SK-N-SH (cell line): ENCODE measurements around the gene TUBGCP6. TPM values are rescaled to one million over a fixed set of nuclear protein-coding genes. Genes with fewer than 3 reads are reported as not detected.

Experiments
- CTCF ChIA-PET: fragments of 300-600, 350-600 bp; formaldehyde crosslinking; extraction: SDS; loops from one replicate; lab custom pipeline; 2021; lab: Yijun Ruan, JAX
- POLR2A ChIA-PET: fragments of 350-600 bp; sonication (Branson Sonifier 250); formaldehyde crosslinking; extraction: SDS; loops from one replicate; lab custom pipeline; 2020; ENCODE audit warnings: antibody characterized with exemption, inconsistent platforms; lab: Yijun Ruan, JAX
- DNase-seq: peaks from one replicate; pipeline ENCODE4 v3.0.0; 2012
- H2AFZ ChIP-seq: fragments of 200-600 bp; sonication (generic); 2 replicates; pipeline ENCODE4 v1.8.1; 2016; ENCODE audit warnings: antibody characterized with exemption, mild to moderate bottlenecking, low read depth
- H3F3A ChIP-seq: fragments of 200-600 bp; sonication (generic); replicated peaks from 2 replicates; pipeline ENCODE3; 2016; ENCODE audit warnings: antibody characterized with exemption, mild to moderate bottlenecking; ENCODE audit not compliant: insufficient read depth
- H3K27ac ChIP-seq, 2 experiments: fragments of 200-500 bp in 1 of 2; fragments of 200-600 bp in 1 of 2; sonication (Bioruptor generic) in 1 of 2; sonication (generic), shearing (Covaris generic) in 1 of 2; 2 replicates each; pipeline versions ENCODE4 v1.5.1 to v1.6.1; 2014 to 2016; ENCODE audit warnings: low read depth in 2 of 2, inconsistent platforms in 1 of 2, low read length in 1 of 2, mild to moderate bottlenecking in 1 of 2, mixed read lengths in 1 of 2
- H3K27me3 ChIP-seq: fragments of 200-600 bp; sonication (generic), shearing (Covaris generic); 2 replicates; pipeline ENCODE4 v1.6.1; 2016; ENCODE audit warnings: mixed run types; ENCODE audit not compliant: insufficient read depth
- H3K36me3 ChIP-seq, 2 experiments: fragments of 200-500 bp in 1 of 2; fragments of 200-600 bp in 1 of 2; sonication (Bioruptor generic) in 1 of 2; sonication (generic) in 1 of 2; replicated peaks in 1 of 2; 2 replicates each; pipeline versions ENCODE3 to v1.5.1; 2014 to 2016; ENCODE audit warnings: low read length in 1 of 2, mild to moderate bottlenecking in 1 of 2; ENCODE audit not compliant: insufficient read depth in 2 of 2, control insufficient read depth in 1 of 2
- H3K4me1 ChIP-seq, 2 experiments: fragments of 200-500 bp in 1 of 2; fragments of 200-600 bp in 1 of 2; sonication (Bioruptor generic) in 1 of 2; sonication (generic), shearing (Covaris generic) in 1 of 2; 2 replicates each; pipeline versions ENCODE4 v1.5.1 to v1.6.1; 2014 to 2016; ENCODE audit warnings: low read depth in 1 of 2, low read length in 1 of 2, mixed run types in 1 of 2; ENCODE audit not compliant: insufficient read depth in 2 of 2, control insufficient read depth in 1 of 2
- H3K4me2 ChIP-seq: fragments of 200-600 bp; sonication (generic), shearing (Covaris generic); 2 replicates; pipeline ENCODE4 v1.6.1; 2017; ENCODE audit warnings: mixed run types
- H3K4me3 ChIP-seq, 2 experiments: fragments of 200-500 bp in 1 of 2; fragments of 200-600 bp in 1 of 2; sonication (Bioruptor generic) in 1 of 2; sonication (generic), shearing (Covaris generic) in 1 of 2; 2 replicates each; pipeline versions ENCODE4 v1.5.1 to v1.8.1; 2014 to 2016; ENCODE audit warnings: low read depth in 2 of 2, inconsistent platforms in 1 of 2, low read length in 1 of 2, mild to moderate bottlenecking in 1 of 2, mixed read lengths in 1 of 2, moderate library complexity in 1 of 2
- H3K79me2 ChIP-seq: fragments of 200-600 bp; sonication (generic); 2 replicates; pipeline ENCODE4 v1.8.1; 2017; ENCODE audit warnings: mild to moderate bottlenecking; ENCODE audit not compliant: insufficient read depth
- H3K9ac ChIP-seq: fragments of 200-600 bp; sonication (generic); 2 replicates; pipeline ENCODE4 v1.6.1; 2017; ENCODE audit warnings: mixed run types
- H3K9me2 ChIP-seq: fragments of 200-600 bp; sonication (generic); 2 replicates; pipeline ENCODE4 v1.6.1; 2017; ENCODE audit warnings: mixed run types
- H3K9me3 ChIP-seq: fragments of 200-600 bp; sonication (generic); 2 replicates; pipeline ENCODE4 v1.6.1; 2017; ENCODE audit warnings: mixed run types, mild to moderate bottlenecking, moderate library complexity
- H4K20me1 ChIP-seq: fragments of 200-600 bp; sonication (generic); 2 replicates; pipeline ENCODE4 v1.6.1; 2017; ENCODE audit warnings: mild to moderate bottlenecking, mixed run types; ENCODE audit not compliant: insufficient read depth
- CHD2 ChIP-seq: fragments of 150-350 bp; IDR thresholded peaks from 2 replicates; pipeline ENCODE4 v1.6.1; 2018; ENCODE audit warnings: low read length; ENCODE audit not compliant: partially characterized antibody
- EP300 ChIP-seq, 2 experiments: IDR thresholded peaks; 2 replicates each; pipeline versions ENCODE4 v1.4.0 to v1.6.1; 2012; ENCODE audit warnings: borderline replicate concordance in 1 of 2, low read depth in 1 of 2, low read length in 1 of 2
- FOSL2 ChIP-seq: IDR thresholded peaks from 2 replicates; pipeline ENCODE4 v1.4.0; 2012; ENCODE audit warnings: low read depth, mild to moderate bottlenecking, moderate library complexity, borderline replicate concordance
- FOXJ3 ChIP-seq: sonication (generic); formaldehyde crosslinking; IDR thresholded peaks from 2 replicates; pipeline ENCODE4 v1.5.1; 2020; ENCODE audit warnings: mild to moderate bottlenecking, missing genetic modification reagents
- GABPA ChIP-seq: IDR thresholded peaks from 2 replicates; pipeline ENCODE4 v1.4.0; 2012; ENCODE audit warnings: low read depth, mild to moderate bottlenecking
- GATA2 ChIP-seq: sonication (generic); formaldehyde crosslinking; IDR thresholded peaks from 2 replicates; pipeline ENCODE4 v1.5.0; 2020; ENCODE audit warnings: mild to moderate bottlenecking, missing genetic modification reagents
- JUND ChIP-seq: IDR thresholded peaks from 2 replicates; pipeline ENCODE4 v1.4.0; 2012
- NFIC ChIP-seq: IDR thresholded peaks from 2 replicates; pipeline ENCODE4 v1.4.0; 2012; ENCODE audit warnings: borderline replicate concordance
- POLR2AphosphoS5 ChIP-seq: IDR thresholded peaks from 2 replicates; pipeline ENCODE4 v1.6.1; 2012; ENCODE audit warnings: low read depth, low read length
- RAD21 ChIP-seq: IDR thresholded peaks from 2 replicates; pipeline ENCODE4 v1.6.1; 2012; ENCODE audit warnings: mild to moderate bottlenecking, low read length
- RCOR1 ChIP-seq: fragments of 150-350 bp; IDR thresholded peaks from 2 replicates; pipeline ENCODE4 v1.6.1; 2017; ENCODE audit warnings: antibody characterized with exemption, low read length
- RFX5 ChIP-seq: IDR thresholded peaks from 2 replicates; pipeline ENCODE4 v1.6.1; 2012; ENCODE audit warnings: mild to moderate bottlenecking, improper control_type of control experiment, low read length
- SMC3 ChIP-seq: IDR thresholded peaks from 2 replicates; pipeline ENCODE4 v1.6.1; 2012; ENCODE audit warnings: low read depth, low read length, improper control_type of control experiment
- TAF1 ChIP-seq: IDR thresholded peaks from 2 replicates; pipeline ENCODE4 v1.6.1; 2012; ENCODE audit warnings: low read depth, mild to moderate bottlenecking, low read length, moderate library complexity, borderline replicate concordance
- TCF12 ChIP-seq: IDR thresholded peaks from 2 replicates; pipeline ENCODE4 v1.4.0; 2012
- TEAD4 ChIP-seq: IDR thresholded peaks from 2 replicates; pipeline ENCODE4 v1.4.0; 2012; ENCODE audit warnings: mild to moderate bottlenecking, borderline replicate concordance; ENCODE audit not compliant: insufficient read depth
- YY1 ChIP-seq: IDR thresholded peaks from 2 replicates; pipeline ENCODE4 v1.4.0; 2012; ENCODE audit warnings: low read depth, mild to moderate bottlenecking
- WGBS: methylation state at CpG from one replicate; pipeline ENCODE4 v1.1.6; 2017; ENCODE audit warnings: low lambda C conversion rate; 5-methylcytosine and 5-hydroxymethylcytosine counted together
- polyA plus RNA-seq, 3 experiments: library from polyadenylated mRNA; depleted of rRNA; stranded (reverse); fragments of >200 nt; gene quantifications; 2 replicates each; pipeline ENCODE4 v1.2.3, GENCODE V29; 2012
- TF ChIP-seq, protein P1 (sequence below): IDR thresholded peaks from 2 replicates; pipeline ENCODE4; 2012
- TF ChIP-seq, protein P2 (sequence below): fragments of 200-600 bp; sonication (generic); IDR thresholded peaks from 2 replicates; pipeline ENCODE4 v1.6.1; 2017; ENCODE audit warnings: antibody characterized with exemption, mild to moderate bottlenecking, moderate library complexity

TUBGCP6 gene
- polyA plus RNA-seq, 1 of the 3 experiments (the other 2 are of a cell fraction): 40.4 TPM

DNA sequence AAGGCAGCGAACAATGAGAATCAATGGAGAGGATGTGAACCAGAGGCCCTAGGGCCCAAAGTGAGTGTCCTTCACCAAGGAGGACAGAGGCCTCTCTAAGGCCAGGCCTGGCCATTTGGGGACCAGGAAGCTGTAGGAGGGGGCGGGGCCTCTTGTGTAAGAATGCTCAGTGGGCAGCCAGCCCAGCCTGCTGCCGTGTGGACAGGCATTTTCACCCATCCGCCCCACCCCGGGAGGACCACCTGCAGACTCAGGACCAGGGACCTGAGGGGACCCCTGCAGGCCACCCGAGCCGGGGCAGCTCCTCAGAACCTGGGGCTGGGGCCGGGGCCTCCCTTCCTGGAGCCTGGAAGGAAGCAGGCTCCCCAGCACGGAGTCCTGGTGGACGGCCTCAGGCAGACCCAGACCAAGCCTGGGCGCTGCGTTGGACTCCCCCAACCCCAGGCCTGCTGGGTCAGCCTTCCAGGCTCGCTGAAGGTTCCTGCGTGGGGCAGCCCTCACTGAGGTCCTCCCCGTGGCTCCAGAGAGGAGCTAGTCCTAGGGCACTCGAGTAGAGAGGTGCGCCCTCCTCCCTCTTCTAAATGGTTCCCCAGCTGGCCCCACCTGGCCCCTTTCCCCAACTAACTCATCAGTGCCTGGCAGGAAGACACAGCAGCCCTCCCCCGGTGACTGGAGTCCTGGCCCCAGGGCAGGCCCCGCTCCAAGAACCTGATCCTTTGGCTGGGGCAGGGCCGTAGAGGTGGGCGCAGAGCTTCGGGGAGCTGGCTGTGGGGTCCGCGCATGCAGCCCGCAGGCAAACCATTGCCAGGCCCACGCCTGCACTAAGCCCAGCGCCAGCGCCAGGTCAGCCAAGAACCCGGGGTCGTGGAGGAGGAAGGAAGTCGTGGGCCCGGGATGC is 60.6 kb downstream of the TUBGCP6 start:
- Histone ChIP-seq H4K20me1 (0 out of 2 replicates have a peak, but pooled peaks cover 6% of the 10 kb centered on the region), H3K27ac (peak overlapping the region in 1 of 2 experiments; percentile 47; a peak in 1 of 4 replicates), H3K4me2 (no peak overlapping the region), H3K36me3 (peaks cover 0 to 5% of the 10 kb centered on the region in 2 experiments), H3K27me3 (no peaks in the 10 kb centered on the region), H3K4me1 (peaks cover 0 to 33% of the 10 kb centered on the region in 2 experiments; a peak in 2 of 4 replicates), H3K9ac (no peak overlapping the region), H2AFZ (no peak overlapping the region), H3K4me3 (no peak overlapping the region), H3K79me2 (peaks cover 32% of the 10 kb centered on the region), H3K9me3 (no peaks in the 10 kb centered on the region), H3K9me2 (no peaks in the 10 kb centered on the region), H3F3A (no peaks in the 10 kb centered on the region)
- CTCF ChIA-PET: interaction anchor here (1.2 kb wide), 2 partner anchors 11 to 37 kb away, joined by 3 to 5 read pairs; no protein-coding TSS in a partner anchor
- TF ChIP-seq TCF12 (no peak), FOSL2 (no peak), CHD2 (no peak), TAF1 (no peak), FOXJ3 (CRISPR knock-in tag) (no peak), RAD21 (no peak), SMC3 (no peak), RCOR1 (no peak), GATA2 (CRISPR knock-in tag) (no peak), JUND (no peak), POLR2AphosphoS5 (no peak), RFX5 (no peak), YY1 (no peak), NFIC (no peak), EP300 (IDR thresholded peaks at IDR 0.05; ENCODE audit: borderline replicate concordance in 1 of 2, low read depth in 1 of 2, low read length in 1 of 2) (no peak), GABPA (no peak), TEAD4 (no peak)
- TF ChIP-seq, protein P1, sequence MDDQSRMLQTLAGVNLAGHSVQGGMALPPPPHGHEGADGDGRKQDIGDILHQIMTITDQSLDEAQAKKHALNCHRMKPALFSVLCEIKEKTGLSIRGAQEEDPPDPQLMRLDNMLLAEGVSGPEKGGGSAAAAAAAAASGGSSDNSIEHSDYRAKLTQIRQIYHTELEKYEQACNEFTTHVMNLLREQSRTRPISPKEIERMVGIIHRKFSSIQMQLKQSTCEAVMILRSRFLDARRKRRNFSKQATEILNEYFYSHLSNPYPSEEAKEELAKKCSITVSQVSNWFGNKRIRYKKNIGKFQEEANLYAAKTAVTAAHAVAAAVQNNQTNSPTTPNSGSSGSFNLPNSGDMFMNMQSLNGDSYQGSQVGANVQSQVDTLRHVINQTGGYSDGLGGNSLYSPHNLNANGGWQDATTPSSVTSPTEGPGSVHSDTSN: no peak
- TF ChIP-seq, protein P2, sequence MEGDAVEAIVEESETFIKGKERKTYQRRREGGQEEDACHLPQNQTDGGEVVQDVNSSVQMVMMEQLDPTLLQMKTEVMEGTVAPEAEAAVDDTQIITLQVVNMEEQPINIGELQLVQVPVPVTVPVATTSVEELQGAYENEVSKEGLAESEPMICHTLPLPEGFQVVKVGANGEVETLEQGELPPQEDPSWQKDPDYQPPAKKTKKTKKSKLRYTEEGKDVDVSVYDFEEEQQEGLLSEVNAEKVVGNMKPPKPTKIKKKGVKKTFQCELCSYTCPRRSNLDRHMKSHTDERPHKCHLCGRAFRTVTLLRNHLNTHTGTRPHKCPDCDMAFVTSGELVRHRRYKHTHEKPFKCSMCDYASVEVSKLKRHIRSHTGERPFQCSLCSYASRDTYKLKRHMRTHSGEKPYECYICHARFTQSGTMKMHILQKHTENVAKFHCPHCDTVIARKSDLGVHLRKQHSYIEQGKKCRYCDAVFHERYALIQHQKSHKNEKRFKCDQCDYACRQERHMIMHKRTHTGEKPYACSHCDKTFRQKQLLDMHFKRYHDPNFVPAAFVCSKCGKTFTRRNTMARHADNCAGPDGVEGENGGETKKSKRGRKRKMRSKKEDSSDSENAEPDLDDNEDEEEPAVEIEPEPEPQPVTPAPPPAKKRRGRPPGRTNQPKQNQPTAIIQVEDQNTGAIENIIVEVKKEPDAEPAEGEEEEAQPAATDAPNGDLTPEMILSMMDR: no peak
- no peak for DNase-seq
- WGBS: 98% methylated on average over 17 of the region's 32 CpGs
- POLR2A ChIA-PET: no interaction called here
